ENCODE measurements around the gene LMBR1L. TPM values are rescaled to one million over a fixed set of nuclear protein-coding genes. Genes with fewer than 3 reads are reported as not detected.
"Not testable (repeated sequence)": the region's sequence is repeated elsewhere in the genome, so short reads cannot be mapped to it uniquely, and the experiment has no call there.

Gene LMBR1L
- total RNA-seq, 2 experiments from 2014 or later, result 35.8 to 37.8 TPM

DNA sequence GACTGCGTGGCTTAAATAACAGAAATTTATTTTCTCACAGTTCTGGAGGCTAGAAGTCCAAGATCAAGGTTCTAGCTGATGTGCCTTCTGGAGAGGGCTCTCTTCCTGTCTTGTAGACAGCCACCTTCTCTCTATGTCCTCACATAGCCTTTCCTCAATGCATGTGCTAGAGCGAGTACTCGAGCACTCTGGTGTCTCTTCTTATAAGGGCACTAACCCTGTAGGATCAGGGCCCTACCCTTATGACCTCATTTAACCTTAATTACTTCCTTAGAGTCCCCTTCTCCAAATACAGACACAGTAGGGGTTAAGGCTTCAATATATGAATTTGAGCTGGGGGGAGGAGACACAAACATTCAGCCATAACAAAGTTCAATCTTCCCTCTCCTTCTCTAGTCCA is 26.2 kb downstream of the LMBR1L start:
- Mint-ChIP-seq H3K9me3 (ENCODE audit: insufficient read depth) (peaks cover 4% of the 10 kb centered on the region), H3K36me3 (ENCODE audit: low read depth) (no peaks in the 10 kb centered on the region), H3K27me3 (ENCODE audit: low read depth) (peaks cover 15% of the 10 kb centered on the region), H3K4me3 (no peak overlapping the region), H3K4me1 (ENCODE audit: low read depth) (peaks cover 33% of the 10 kb centered on the region), H3K27ac (no peak overlapping the region)
- DNase-seq (no peak), ATAC-seq (no peak)
- ChIA-PET CTCF (interaction anchor here (1.0 to 8.0 kb wide), 8 partner anchors 9 to 96 kb away, joined by 3 to 179 read pairs (median 40); partner anchors contain the start of genes LMBR1L, RHEBL1 and TUBA1B), POLR2A (interaction anchor here (0.9 to 5.9 kb wide), 3 partner anchors 20 to 47 kb away, joined by 3 to 45 read pairs (median 5); partner anchors contain the start of gene TUBA1B)

GRCh38 chr12:49079793-49080192 is 30.9 kb downstream of the LMBR1L start:
- DNase-seq, result no peak
- Mint-ChIP-seq H3K4me3 (no peak overlapping the region), H3K27me3 (ENCODE audit: low read depth) (peaks cover 6% of the 10 kb centered on the region), H3K4me1 (ENCODE audit: low read depth) (no peaks in the 10 kb centered on the region), H3K27ac (no peak overlapping the region), H3K9me3 (ENCODE audit: insufficient read depth) (peaks cover 4% of the 10 kb centered on the region), H3K36me3 (ENCODE audit: low read depth) (no peaks in the 10 kb centered on the region)
- no peak for ATAC-seq
- ChIA-PET POLR2A (interaction anchor here (1.0 kb wide), 1 partner anchor 10 kb away, joined by 4 read pairs; the partner anchor contains the start of gene RHEBL1), CTCF (interaction anchor here (1.0 to 5.0 kb wide), 6 partner anchors 8 to 36 kb away, joined by 3 to 37 read pairs (median 6); partner anchors contain the start of gene RHEBL1)

- Mint-ChIP-seq H3K27me3 (ENCODE audit: low read depth) (no peaks in the 10 kb centered on the region), H3K4me3 (no peak overlapping the region), H3K27ac (no peak overlapping the region), H3K36me3 (ENCODE audit: low read depth) (peaks cover 8% of the 10 kb centered on the region), H3K4me1 (ENCODE audit: low read depth) (peaks cover 31% of the 10 kb centered on the region), H3K9me3 (ENCODE audit: insufficient read depth) (no peaks in the 10 kb centered on the region)
- ChIA-PET POLR2A (interaction anchor here (0.6 to 5.3 kb wide), 3 partner anchors 40 to 60 kb away, joined by 3 to 39 read pairs (median 3); partner anchors contain the start of gene TUBA1B), CTCF (interaction anchor here (1.0 to 5.2 kb wide), 6 partner anchors 10 to 163 kb away, joined by 3 to 72 read pairs (median 8); partner anchors contain the start of gene TUBA1B)
- DNase-seq, result no peak
- no peak for ATAC-seq
Observed at GRCh38 chr12:49070971-49071370, 39.7 kb downstream of the LMBR1L start.

- peak within 1 kb of the TSS; percentile 100 for H3K4me3 Mint-ChIP-seq
- ATAC-seq (peak; percentile 100), DNase-seq (peak; percentile 100)
- H3K27ac Mint-ChIP-seq, result peak within 1 kb of the TSS; percentile 97
- ChIA-PET POLR2A (interaction anchor here (0.7 to 5.3 kb wide), 16 partner anchors 9 to 388 kb away, joined by 3 to 39 read pairs (median 4); partner anchors contain the start of genes DDX23, KANSL2, KMT2D and TUBA1A), CTCF (interaction anchor here (0.6 to 1.9 kb wide), 23 partner anchors 9 to 219 kb away, joined by 3 to 46 read pairs (median 4); partner anchors contain the start of genes LMBR1L, TUBA1A and TUBA1B)
- peaks cover 14% of the 10 kb centered on the region for H3K36me3 Mint-ChIP-seq (ENCODE audit: low read depth)
- H3K9me3 Mint-ChIP-seq (ENCODE audit: insufficient read depth), result no peaks in the 10 kb centered on the region
- peaks cover 31% of the 10 kb centered on the region for H3K4me1 Mint-ChIP-seq (ENCODE audit: low read depth)
- no peaks in the 10 kb centered on the region for H3K27me3 Mint-ChIP-seq (ENCODE audit: low read depth)
Observed at GRCh38 chr12:49069507-49070346, 40.9 kb downstream of the LMBR1L start, which contains the start of gene RHEBL1. Gene RHEBL1, minus strand, starts transcription at chr12:49069979. Its CDS starts 194 bp downstream, at chr12:49069785.

DNA sequence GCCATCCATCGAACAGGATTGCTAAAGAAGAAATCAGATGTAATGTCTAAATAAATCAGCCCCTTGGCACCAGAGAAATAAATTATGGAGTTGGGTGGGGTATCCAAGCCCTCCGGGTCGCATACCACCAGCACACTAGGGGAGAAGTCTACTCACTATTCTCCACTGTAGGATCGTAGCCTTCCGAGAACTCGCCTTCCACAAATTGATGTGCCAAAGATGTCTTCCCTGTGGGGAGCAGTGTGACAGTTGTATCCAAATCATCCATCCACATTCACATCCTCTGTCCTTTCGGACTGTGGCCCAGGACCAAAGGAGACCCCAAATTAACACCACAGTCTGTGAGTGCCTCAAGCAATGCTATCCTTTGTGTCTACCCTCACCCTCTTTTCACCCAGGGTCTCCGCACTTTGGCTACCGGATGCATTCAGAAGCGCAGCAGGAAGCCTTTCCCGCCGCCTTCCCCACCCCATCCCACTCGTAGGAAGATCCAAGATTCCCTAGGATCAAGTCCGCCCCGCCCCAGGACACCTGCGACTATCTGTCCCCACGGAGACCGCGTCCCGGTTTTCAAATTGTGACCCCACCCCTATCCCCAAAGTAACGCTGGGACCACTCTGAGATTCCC is 41.7 kb downstream of the LMBR1L start:
- H3K36me3 Mint-ChIP-seq (ENCODE audit: low read depth), result peaks cover 17% of the 10 kb centered on the region
- peak overlapping the region; percentile 100 for H3K4me3 Mint-ChIP-seq
- ATAC-seq (no peak), DNase-seq (no peak)
- peak overlapping the region; percentile 97 for H3K27ac Mint-ChIP-seq
- ChIA-PET POLR2A (interaction anchor here (1.0 to 5.3 kb wide), 8 partner anchors 9 to 217 kb away, joined by 4 to 39 read pairs (median 6); partner anchors contain the start of genes DDX23, KMT2D, TUBA1A and TUBA1B), CTCF (interaction anchor here (0.8 to 7.9 kb wide), 20 partner anchors 10 to 220 kb away, joined by 3 to 242 read pairs (median 6); partner anchors contain the start of genes DHH, LMBR1L and TUBA1B)
- peaks cover 32% of the 10 kb centered on the region for H3K4me1 Mint-ChIP-seq (ENCODE audit: low read depth)
- no peaks in the 10 kb centered on the region for H3K9me3 Mint-ChIP-seq (ENCODE audit: insufficient read depth)
- H3K27me3 Mint-ChIP-seq (ENCODE audit: low read depth), result no peaks in the 10 kb centered on the region

- H3K36me3 Mint-ChIP-seq (ENCODE audit: low read depth), result peaks cover 20% of the 10 kb centered on the region
- CTCF ChIA-PET, result interaction anchor here (1.6 to 7.9 kb wide), 6 partner anchors 14 to 170 kb away, joined by 3 to 242 read pairs (median 42); partner anchors contain the start of genes DHH and TUBA1B
- no peak for DNase-seq
- H3K27me3 Mint-ChIP-seq (ENCODE audit: low read depth), result no peaks in the 10 kb centered on the region
- no peak overlapping the region for H3K4me3 Mint-ChIP-seq
- POLR2A ChIA-PET, result no interaction called here
- ATAC-seq, result no peak
- peaks cover 35% of the 10 kb centered on the region for H3K4me1 Mint-ChIP-seq (ENCODE audit: low read depth)
- no peaks in the 10 kb centered on the region for H3K9me3 Mint-ChIP-seq (ENCODE audit: insufficient read depth)
- peak overlapping the region; percentile 9 for H3K27ac Mint-ChIP-seq
Observed at GRCh38 chr12:49066120-49066519, 44.5 kb downstream of the LMBR1L start.

GRCh38 chr12:49064767-49065152 is 45.9 kb downstream of the LMBR1L start:
- peaks cover 30% of the 10 kb centered on the region for H3K4me1 Mint-ChIP-seq (ENCODE audit: low read depth)
- H3K27ac Mint-ChIP-seq, result no peak overlapping the region
- no peak for ATAC-seq
- no peak overlapping the region for H3K4me3 Mint-ChIP-seq
- ChIA-PET CTCF (interaction anchor here (0.7 to 7.9 kb wide), 31 partner anchors 8 to 258 kb away, joined by 3 to 242 read pairs (median 7); partner anchors contain the start of genes DDN, DHH, LMBR1L and PRKAG1), POLR2A (interaction anchor here (1.2 to 3.1 kb wide), 4 partner anchors 20 to 66 kb away, joined by 3 to 21 read pairs (median 5); partner anchors contain the start of gene TUBA1B)
- no peak for DNase-seq
- H3K27me3 Mint-ChIP-seq (ENCODE audit: low read depth), result no peaks in the 10 kb centered on the region
- peaks cover 20% of the 10 kb centered on the region for H3K36me3 Mint-ChIP-seq (ENCODE audit: low read depth)
- no peaks in the 10 kb centered on the region for H3K9me3 Mint-ChIP-seq (ENCODE audit: insufficient read depth)

- CTCF ChIA-PET, result interaction anchor here (1.3 to 7.9 kb wide), 6 partner anchors 12 to 174 kb away, joined by 3 to 242 read pairs (median 41); partner anchors contain the start of genes DHH, LMBR1L and TUBA1B
- POLR2A ChIA-PET; H3K27ac Mint-ChIP-seq; DNase-seq; H3K27me3 Mint-ChIP-seq (ENCODE audit: low read depth); ATAC-seq; H3K9me3 Mint-ChIP-seq (ENCODE audit: insufficient read depth): not testable (repeated sequence)
- H3K4me3 Mint-ChIP-seq, result peak overlapping the region; percentile 92
- H3K4me1 Mint-ChIP-seq (ENCODE audit: low read depth), result peaks cover 35% of the 10 kb centered on the region
- H3K36me3 Mint-ChIP-seq (ENCODE audit: low read depth), result peaks cover 34% of the 10 kb centered on the region
Observed at GRCh38 chr12:49061916-49062315, 48.7 kb downstream of the LMBR1L start.

GRCh38 chr12:49061157-49061650 is 49.4 kb downstream of the LMBR1L start:
- ATAC-seq, result peak; percentile 8
- H3K4me1 Mint-ChIP-seq (ENCODE audit: low read depth), result peaks cover 42% of the 10 kb centered on the region
- peak overlapping the region; percentile 96 for H3K27ac Mint-ChIP-seq
- POLR2A ChIA-PET, result interaction anchor here (0.5 to 3.6 kb wide), 5 partner anchors 33 to 883 kb away, joined by 3 to 28 read pairs (median 5); partner anchors contain the start of genes DHH, TUBA1A and TUBA1B
- CTCF ChIA-PET, result interaction anchor here (1.3 to 7.9 kb wide), 2 partner anchors 27 to 36 kb away, joined by 5 to 242 read pairs; partner anchors contain the start of gene DHH
- no peak for DNase-seq
- H3K9me3 Mint-ChIP-seq (ENCODE audit: insufficient read depth), result no peaks in the 10 kb centered on the region
- peaks cover 31% of the 10 kb centered on the region for H3K36me3 Mint-ChIP-seq (ENCODE audit: low read depth)
- peak overlapping the region; percentile 92 for H3K4me3 Mint-ChIP-seq
- H3K27me3 Mint-ChIP-seq (ENCODE audit: low read depth), result no peaks in the 10 kb centered on the region

GRCh38 chr12:49060237-49061156 is 50.1 kb downstream of the LMBR1L start, which contains the start of gene KMT2D:
Gene KMT2D, minus strand, starts transcription at chr12:49060794. Its CDS starts 5,470 bp downstream, at chr12:49055324.
- H3K4me3 Mint-ChIP-seq, result peak within 1 kb of the TSS; percentile 95
- ATAC-seq (peak; percentile 78), DNase-seq (peak; percentile 92)
- no peaks in the 10 kb centered on the region for H3K9me3 Mint-ChIP-seq (ENCODE audit: insufficient read depth)
- CTCF ChIA-PET, result interaction anchor here (0.7 to 6.3 kb wide), 4 partner anchors 9 to 33 kb away, joined by 3 to 35 read pairs (median 5); partner anchors contain the start of gene RHEBL1
- peaks cover 49% of the 10 kb centered on the region for H3K4me1 Mint-ChIP-seq (ENCODE audit: low read depth)
- H3K27ac Mint-ChIP-seq, result peak within 1 kb of the TSS; percentile 96
- H3K36me3 Mint-ChIP-seq (ENCODE audit: low read depth), result peaks cover 34% of the 10 kb centered on the region
- POLR2A ChIA-PET, result interaction anchor here (0.5 to 3.6 kb wide), 6 partner anchors 9 to 884 kb away, joined by 3 to 28 read pairs (median 6); partner anchors contain the start of genes DHH, RHEBL1, TUBA1A and TUBA1B
- H3K27me3 Mint-ChIP-seq (ENCODE audit: low read depth), result no peaks in the 10 kb centered on the region

Data from activated CD8-positive, alpha-beta T cell treated with anti-CD3 and anti-CD28 coated beads, Interleukin-2, amount 10 ng/mL, durations not matched to agents 7 days and 5 days (primary cell).